NOMO-1 treated with dmso at 0.1 percent for 144 hours (cell line): ENCODE results near the gene SANBR.

ENCODE experiments used
- DNase-seq: peaks from one replicate; lab custom pipeline; 2025; ENCODE audit not compliant: unreplicated experiment; lab: John Stamatoyannopoulos, UW

The SANBR gene

DNA sequence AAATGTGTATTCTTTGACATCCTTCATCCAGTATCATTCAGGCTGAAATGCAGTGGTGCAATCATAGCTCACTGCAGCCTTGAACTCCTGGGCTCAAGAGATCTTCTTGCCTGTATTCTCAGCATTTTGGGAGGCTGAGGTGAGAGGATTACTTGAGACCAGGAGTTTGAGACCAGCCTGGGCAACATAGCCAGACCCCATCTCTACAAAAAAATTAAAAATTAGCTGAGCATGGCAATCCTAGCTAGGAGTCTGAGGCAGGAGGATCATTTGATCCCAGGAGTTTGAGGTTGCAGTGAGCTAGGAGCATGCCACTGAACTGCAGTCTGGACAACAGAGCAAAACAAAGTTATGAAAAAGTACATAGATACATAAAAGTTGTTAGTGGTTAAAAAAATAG lies 24.1 kb downstream of the SANBR start:
- DNase-seq: no peak

DNA sequence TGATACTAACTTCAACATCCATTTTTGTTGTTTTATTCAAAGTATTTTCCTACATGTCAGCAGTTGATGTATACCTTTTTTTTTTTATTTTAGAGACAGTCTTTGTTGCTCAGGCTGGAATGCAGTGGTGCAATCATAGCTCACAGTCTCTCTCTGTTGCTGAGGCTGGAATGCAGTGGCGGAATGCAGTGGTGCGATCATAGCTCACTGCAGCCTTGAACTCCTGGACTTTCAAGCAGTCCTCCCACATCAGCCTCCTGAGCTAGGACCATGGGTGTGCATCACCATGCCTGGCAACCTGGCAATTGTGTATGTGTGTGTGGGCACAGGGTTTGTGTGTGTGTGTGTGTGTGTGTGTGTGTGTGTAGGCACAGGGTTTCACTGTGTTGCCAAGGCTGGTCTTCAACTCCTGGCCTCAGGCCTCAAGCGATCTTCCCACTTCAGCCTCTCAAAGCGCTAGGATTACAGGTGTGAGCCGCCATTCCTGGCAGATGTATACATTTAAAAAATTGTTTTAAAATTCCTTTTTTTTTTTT lies 24.8 kb downstream of the SANBR start:
- no peak for DNase-seq

DNA sequence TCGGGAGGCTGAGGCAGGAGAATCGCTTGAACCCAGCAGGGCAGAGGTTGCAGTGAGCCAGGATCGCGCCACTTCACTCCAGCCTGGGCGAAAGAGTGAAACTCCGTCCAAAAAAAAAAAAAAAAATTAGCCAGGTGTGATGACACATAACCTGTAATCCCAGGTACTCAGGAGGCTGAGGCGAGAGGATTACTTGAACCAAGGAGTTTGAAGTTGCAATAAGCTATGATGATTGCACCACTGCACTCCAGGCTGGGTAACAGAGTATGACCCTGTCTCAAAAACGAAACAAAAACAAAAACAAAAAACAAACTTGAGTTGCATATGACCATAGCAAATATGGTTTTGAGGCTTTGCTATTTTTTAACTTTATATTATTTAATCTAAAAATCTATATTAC lies 25.8 kb downstream of the SANBR start:
- no peak for DNase-seq

DNA sequence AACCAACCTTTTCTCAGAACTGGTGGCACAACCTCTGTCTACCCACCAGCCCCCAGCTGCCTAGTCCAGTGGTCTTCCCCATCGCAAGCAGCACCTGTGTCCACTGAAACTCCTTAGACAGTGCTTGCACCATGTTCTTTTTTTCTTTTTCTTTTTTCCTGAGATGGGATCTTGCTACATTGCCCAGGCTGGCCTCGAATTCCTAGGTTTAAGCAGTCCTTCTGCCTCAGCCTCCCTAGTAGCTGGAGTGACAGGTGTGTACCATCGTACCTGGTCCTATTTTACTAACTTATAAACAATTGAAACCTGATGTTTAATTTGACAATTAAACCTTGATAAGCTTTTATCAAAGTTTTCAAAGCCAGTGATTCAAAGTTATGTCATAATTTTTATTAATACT lies 30.8 kb downstream of the SANBR start:
- DNase-seq: no peak

DNA sequence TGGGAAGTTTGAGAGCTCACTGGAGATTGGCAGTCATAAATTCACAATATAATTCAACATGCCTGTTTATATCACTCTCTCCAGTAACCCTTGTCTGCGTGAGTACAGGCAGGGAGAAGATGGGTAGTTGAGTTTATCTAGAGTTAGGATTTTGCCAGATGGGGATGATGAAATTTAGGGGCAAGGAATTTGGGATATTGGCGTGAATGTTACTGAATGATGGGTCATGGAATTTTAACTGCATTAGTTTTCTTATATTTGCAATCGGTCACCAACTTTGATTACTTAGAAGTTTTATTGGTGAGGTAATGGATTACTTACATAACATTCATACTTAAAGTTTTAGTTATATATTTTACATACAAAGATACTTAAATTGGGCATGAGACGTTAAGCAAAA lies 35.1 kb downstream of the SANBR start:
- no peak for DNase-seq

DNA sequence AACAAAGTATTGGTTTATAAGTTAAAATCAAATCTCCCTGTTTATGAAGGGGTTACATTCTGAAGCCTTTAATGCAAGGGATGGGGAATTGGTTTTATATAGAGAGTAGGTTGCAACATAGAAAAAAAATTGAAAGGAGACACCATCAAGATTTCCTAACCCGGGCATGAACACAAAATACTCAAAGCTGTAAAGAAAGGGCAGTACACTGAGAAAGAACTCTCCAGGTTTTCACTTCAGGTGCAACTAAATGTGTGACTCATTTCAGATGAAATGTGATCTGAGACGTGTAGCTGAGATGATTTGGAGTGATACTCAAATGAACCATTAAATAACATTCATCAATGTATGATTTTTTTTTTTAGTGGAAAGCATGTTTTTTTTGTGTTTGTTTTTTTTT lies 43.6 kb downstream of the SANBR start:
- DNase-seq: no peak

DNA sequence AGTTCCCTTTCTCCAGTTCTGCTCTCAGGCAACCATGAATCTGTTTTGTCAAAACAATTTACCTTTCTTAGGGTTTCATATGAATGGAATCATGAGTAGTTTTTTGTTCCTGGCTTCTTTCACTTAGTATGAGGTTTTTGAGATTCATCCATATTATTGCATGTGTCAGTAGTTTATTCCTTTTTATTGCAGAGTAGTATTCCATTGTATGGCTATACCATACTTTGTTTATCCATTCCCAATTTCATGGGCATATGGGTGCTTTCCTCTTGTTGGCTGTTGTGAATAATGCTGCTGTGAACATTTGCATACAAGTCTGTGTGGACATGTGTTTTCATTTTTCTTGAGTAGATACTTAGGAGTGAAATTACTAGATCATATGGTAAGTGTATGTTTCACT lies 46.0 kb downstream of the SANBR start:
- no peak for DNase-seq

DNA sequence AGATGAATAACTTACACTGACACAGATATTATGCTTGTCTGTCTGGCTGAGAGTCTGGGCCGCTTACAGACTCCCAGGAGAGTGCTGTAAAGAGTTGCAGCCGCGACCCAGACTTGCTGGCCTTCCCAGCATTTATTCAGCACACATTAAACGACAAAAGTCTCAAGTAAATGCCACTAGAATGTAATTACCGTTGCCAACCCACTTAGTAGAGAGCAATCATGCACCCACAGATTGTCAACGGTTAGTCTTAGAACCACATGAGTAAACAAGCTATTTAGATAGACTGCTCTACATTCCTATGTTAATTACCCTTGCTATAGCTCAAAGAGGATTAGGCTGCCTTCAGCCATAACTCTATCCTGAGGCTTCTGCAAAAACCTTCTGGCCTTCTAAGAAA lies 48.5 kb downstream of the SANBR start:
- DNase-seq: no peak
